LoVo (cell line): ENCODE results near the gene GJC3.
"Not testable (repeated sequence)": the region's sequence is repeated elsewhere in the genome, so short reads cannot be mapped to it uniquely, and the experiment has no call there.

Source experiments
- DNase-seq: peaks from one replicate; pipeline ENCODE4 v3.0.0-alpha.2; 2016; ENCODE audit warnings: low spot score

The GJC3 gene

GRCh38 chr7:99928994-99929729 is at the start of gene GJC3:
Gene GJC3 (minus strand): TSS chr7:99929620. CDS start chr7:99929620, 0 bp downstream.
- peak; percentile 79 for DNase-seq

DNA sequence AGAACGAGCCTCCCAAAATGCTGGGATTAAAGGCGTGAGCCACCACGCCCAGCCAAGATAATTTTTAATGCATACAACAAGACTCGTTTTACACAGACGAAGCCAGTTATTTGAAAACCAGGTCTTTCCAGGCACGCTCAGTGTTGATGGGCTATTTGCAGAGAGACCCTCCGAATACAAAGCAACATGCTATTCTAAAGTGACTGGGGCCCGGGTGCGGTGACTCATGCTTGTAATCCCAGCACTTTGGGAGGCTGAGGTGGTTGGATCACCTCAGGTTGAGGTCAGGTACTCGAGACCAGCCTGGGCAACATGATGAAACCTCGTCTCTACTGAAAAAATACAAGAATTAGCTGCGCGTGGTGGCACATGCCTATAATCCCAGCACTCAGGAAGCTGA is 47.2 kb upstream of the GJC3 start:
- DNase-seq: no peak

DNA sequence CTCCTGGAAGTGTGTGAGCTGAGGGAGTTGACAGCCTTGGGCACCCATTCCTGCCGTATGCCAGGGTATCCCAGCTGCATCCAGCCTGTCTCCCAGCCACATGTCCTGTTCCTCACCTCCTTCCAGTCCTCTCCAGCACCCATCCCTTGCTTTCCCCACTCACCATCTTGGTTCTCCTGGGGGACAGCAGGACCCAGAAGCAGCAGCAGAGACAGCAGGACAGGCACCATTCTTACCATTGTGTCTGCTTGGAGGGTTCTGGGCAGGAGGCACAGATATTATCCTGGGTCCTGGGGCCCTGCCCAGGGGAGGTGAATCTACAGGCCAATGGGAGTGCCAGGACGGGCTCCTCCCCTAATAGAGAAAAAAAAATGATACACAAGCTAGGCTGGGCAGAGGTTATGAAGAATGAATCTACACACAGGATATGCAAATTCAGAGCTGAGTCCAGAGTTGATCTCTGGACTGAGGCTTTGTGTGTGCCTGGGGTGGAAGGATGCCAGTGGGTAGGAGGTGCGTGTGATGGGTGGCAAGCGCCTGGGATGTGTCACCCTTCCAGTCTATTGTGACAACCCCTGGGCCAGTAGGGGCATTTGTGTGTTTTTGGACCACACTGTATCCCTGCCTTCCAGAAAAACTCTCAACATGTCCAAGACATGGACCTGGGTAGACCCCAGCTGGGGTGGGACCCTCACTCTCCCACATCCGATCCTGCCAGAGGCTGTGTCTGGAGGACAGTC is 46.5 kb upstream of the GJC3 start, which contains the start of gene AZGP1:
TSS of gene AZGP1 (minus strand) at position 250 of the 740 bp plus-strand sequence. CDS start at position 239, 11 bp downstream.
- DNase-seq: peak; percentile 38

DNA sequence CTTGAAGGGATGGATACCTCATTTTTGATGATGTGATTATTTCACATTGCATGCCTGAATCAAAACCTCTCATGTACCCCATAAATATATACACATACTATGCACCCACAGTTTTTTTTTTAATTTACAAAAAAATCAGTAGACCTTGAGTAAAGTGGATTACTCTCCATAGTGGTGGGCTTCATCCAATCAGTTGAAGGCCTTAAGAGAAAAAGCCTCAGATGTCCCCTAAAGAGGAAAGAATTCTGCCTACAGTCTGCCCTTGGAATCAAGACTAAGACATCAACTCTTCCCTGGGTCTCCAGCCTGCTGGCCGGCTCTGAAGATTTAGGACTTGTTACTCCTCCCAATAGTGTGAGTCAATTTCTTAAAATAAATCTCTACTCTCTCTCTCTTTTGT is 45.3 kb upstream of the GJC3 start:
- no peak for DNase-seq

DNA sequence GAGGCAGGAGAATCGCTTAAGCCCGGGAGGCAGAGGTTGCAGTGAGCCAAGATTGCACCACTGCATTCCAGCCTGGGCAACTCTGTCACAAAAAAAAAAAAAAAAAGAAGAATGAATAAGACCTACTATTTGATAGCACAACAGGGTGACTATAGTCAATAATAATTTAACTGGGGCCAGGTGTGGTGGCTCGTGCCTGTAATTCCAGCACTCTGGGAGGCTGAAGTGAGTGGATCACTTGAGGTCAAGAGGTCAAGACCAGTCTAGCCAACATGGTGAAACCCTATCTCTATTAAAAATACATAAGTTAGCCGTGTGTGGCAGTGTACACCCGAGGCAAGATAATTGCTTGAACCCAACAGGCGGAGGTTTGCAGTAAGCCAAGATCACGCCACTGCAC is 44.4 kb upstream of the GJC3 start:
- DNase-seq: not testable (repeated sequence)

DNA sequence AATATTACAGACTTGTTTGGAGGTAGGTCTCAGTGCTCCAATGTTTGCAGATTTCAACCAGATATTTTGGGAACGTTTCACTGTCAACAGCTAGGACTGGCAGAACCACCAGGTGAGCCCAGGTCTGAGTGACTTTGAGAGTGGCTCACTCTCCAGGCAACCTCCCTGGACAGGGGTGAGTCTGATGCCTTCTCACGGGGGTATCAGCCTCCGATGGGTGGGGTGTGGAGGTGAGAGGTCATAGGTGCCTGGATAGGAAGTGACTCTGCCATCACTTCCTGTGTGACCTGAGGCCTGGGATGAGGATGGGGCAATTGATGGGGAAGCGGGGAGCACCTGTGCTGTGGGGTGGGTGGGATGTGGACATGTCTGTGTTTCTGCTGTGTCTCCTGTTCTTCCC is 41.8 kb upstream of the GJC3 start:
- DNase-seq: no peak

- DNase-seq: not testable (repeated sequence)
Observed at GRCh38 chr7:99969813-99970212, 40.4 kb upstream of the GJC3 start.

GRCh38 chr7:99969298-99969697 is 39.9 kb upstream of the GJC3 start:
- no peak for DNase-seq

- no peak for DNase-seq
Observed at GRCh38 chr7:99958564-99959227, 29.3 kb upstream of the GJC3 start.

GRCh38 chr7:99955247-99955646 is 25.8 kb upstream of the GJC3 start:
- DNase-seq: peak; percentile 80

- not testable (repeated sequence) for DNase-seq
Observed at GRCh38 chr7:99954643-99955042, 25.2 kb upstream of the GJC3 start.

- DNase-seq: peak; percentile 62
Observed at GRCh38 chr7:99953649-99954048, 24.2 kb upstream of the GJC3 start.

DNA sequence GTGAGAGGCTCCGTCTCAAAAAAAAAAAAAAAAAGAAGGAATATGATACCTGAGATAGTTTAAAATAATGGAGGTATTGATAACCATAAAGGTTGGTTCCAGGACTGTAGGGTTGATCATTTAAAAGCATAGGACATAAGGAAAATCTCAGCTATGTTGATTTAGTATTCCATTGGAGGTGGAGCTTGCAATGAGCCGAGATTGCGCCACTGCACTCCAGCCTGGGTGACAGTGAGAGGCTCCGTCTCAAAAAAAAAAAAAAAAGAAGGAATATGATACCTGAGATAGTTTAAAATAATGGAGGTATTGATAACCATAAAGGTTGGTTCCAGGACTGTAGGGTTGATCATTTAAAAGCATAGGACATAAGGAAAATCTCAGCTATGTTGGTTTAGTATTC is 23.2 kb upstream of the GJC3 start:
- DNase-seq: not testable (repeated sequence)

DNA sequence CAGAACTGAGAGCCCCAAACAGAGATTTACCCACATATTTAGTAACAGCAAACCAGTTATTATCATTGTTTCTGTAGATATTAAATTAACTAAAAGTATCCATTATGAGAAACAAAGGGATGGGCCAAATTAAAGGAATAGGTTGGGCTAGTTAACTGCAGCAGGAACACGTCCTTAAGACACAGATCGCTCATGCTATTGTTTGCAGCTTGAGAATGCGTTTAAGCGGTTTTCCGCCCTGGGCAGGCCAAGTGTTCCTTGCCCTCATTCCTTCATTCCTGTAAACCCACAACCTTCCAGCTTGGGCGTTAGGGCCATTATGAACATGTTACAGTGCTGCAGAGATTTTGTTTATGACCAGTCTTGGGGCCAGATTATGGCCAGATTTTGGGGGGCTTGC is 21.4 kb upstream of the GJC3 start:
- DNase-seq: not testable (repeated sequence)

- no peak for DNase-seq
Observed at GRCh38 chr7:99949645-99950228, 20.3 kb upstream of the GJC3 start.

DNA sequence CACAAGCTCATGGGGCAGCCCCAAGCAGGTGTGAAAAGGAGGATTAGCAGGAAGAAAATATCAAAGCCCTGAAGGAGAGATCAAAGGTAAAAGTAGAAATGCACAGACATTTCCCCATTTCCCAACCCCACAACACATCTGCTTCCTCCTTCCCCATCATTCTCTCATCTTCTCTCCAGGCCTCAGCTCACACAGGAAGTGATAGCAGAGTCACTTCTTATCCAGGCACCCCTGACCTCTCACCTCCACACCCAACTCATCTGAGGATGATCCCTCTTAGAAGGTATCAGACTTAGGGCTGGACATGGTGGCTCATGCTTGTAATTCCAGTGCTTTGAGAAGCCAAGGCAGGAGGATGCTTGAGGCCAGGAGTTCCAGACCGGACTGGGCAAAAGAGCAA is 18.2 kb upstream of the GJC3 start:
- no peak for DNase-seq

DNA sequence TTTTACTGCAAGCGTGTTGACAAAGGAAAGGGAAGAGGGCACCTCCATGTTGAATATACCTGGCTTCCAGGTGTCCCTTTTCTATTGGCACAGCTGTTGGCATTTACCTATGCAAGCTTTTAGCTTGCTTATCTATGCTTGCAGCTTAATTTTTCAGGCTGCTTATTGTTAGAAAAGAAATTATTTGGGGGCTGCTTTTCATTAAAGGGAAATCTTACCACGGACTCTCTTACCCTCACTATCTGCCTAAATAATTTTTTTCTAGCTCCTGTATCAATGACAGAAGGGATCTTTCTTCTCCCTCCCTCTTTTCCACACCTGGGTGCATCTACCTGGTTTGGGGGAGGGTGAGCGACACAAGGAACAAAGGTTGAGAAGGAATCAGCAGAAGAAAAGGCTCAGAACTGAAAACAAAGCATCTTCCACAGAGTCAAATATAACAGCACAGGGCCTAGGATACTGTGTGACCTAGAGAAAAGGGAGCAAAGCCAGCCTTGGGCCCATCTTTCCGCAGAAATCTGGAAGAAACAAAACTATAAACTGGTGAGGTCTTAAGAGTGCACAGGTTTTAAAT is 15.2 kb upstream of the GJC3 start:
- no peak for DNase-seq

- no peak for DNase-seq
Observed at GRCh38 chr7:99943641-99944496, 14.4 kb upstream of the GJC3 start.

DNA sequence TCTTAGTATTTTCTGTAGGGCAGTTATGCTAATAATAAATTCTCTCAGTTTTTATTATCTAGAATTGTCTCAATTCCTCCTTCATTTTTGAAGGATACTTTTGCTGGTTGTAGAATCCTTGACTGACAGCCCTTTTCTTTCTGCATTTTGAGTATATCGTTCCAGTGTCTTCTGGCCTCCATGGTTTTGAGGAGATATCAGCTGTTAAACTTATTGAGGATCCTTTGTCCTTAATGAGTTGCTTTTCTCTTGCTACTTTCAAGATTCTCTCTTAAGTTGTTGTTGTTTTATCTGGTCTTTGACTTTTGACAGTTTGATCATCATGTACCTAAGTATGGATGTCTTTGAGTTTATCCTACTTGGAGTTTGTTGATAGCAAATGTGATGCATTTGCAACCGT is 8.9 kb upstream of the GJC3 start:
- DNase-seq: no peak

- DNase-seq: not testable (repeated sequence)
Observed at GRCh38 chr7:99935009-99935408, 5.6 kb upstream of the GJC3 start.

DNA sequence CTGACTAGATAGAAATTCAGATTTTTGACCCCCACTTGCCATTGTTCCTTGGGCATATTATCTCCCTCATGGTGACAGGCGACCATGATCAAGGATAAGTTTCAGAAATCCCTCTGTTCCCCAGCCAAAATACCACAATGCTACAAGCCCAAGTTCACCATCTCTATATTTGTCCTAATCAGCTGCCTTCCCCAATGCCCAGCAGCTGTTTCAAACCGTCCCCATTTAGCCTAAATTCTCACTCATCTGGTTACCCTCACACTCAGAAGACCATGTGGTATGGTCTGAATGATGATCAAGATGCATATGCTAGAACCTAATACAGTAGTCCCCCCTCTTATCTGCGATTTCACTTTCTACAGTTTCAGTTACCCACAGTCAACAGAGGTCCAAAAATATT is 956 bp upstream of the GJC3 start:
- no peak for DNase-seq
